AG09309 (cell line): Measurements from ENCODE around the gene TOGARAM2.

Experiments used
- DNase-seq: peaks from one replicate; pipeline ENCODE4 v3.0.0-alpha.2; 2010; ENCODE audit warnings: low read depth
- H3K4me3 ChIP-seq: 2 replicates; pipeline ENCODE4 v1.5.1; 2011; ENCODE audit warnings: mild to moderate bottlenecking, low read depth, low read length, moderate library complexity; ENCODE audit not compliant: control insufficient read depth
- TF ChIP-seq, protein P1 (sequence below): IDR thresholded peaks from 2 replicates; pipeline ENCODE4 v1.5.1; 2011; ENCODE audit warnings: mild to moderate bottlenecking, low read depth, low read length, inconsistent platforms; ENCODE audit not compliant: insufficient read depth, control insufficient read depth; ENCODE audit errors: missing control alignments

The TOGARAM2 gene

DNA sequence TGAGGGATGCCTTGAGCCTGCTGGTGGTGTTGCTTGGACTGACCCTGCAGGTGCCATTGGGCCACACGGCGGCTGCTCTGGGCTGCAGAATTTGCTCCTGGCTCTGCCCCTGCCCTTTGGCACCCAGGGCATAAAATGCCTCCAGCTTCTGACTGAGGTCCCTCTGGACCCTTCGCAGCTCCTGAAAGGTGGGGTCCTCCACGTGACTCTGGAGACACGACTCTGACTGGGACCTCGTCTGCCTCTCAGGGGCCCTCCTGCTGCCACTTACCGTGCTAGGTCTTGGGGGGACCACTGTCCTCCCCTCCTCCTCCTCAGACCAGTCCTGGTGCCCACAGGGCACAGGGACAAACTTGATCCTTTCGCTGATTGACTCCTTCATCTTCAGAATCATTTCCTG lies 91.2 kb downstream of the TOGARAM2 start:
- DNase-seq, result no peak
- TF ChIP-seq, protein P1, sequence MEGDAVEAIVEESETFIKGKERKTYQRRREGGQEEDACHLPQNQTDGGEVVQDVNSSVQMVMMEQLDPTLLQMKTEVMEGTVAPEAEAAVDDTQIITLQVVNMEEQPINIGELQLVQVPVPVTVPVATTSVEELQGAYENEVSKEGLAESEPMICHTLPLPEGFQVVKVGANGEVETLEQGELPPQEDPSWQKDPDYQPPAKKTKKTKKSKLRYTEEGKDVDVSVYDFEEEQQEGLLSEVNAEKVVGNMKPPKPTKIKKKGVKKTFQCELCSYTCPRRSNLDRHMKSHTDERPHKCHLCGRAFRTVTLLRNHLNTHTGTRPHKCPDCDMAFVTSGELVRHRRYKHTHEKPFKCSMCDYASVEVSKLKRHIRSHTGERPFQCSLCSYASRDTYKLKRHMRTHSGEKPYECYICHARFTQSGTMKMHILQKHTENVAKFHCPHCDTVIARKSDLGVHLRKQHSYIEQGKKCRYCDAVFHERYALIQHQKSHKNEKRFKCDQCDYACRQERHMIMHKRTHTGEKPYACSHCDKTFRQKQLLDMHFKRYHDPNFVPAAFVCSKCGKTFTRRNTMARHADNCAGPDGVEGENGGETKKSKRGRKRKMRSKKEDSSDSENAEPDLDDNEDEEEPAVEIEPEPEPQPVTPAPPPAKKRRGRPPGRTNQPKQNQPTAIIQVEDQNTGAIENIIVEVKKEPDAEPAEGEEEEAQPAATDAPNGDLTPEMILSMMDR, result no peak
- H3K4me3 ChIP-seq, result no peak overlapping the region

DNA sequence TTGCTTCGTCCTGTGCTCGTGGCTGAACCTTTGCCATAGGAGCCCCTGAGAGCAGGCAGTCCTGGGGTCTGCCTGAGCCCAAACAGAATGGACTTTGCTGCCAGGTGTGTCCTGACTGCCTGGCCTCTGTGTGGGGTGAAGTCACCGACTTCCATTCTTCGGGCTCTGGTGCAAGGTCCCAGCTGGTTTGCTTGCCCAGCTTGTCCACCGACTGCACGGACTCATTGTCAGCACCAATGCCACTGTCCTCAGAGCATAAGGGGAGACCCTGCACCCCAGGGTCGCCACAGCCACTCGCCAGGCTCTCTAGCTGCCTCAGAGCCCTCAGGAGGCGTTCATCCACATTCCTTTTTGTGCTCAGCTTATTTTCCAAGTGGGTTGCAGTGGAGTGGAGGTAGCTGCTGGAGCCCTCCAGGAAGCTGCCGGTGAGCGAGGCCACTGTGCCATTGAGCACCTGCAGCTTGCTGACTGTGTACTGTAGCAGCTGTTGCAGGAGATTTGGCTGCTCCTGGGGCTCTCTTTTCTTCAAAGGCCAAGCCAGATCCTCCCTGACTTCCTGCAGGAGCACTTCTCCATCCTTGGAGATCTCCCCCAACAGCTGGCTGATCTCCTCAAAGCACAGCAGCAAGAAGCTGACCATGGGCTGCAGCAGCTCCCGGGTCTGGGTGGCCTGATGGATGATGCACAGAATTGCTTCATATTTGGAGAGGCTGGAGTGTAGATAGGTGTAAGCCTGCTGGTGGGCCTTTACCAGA lies 92.0 kb downstream of the TOGARAM2 start:
- TF ChIP-seq, protein P1, result no peak
- DNase-seq, result no peak
- H3K4me3 ChIP-seq, result no peak overlapping the region

DNA sequence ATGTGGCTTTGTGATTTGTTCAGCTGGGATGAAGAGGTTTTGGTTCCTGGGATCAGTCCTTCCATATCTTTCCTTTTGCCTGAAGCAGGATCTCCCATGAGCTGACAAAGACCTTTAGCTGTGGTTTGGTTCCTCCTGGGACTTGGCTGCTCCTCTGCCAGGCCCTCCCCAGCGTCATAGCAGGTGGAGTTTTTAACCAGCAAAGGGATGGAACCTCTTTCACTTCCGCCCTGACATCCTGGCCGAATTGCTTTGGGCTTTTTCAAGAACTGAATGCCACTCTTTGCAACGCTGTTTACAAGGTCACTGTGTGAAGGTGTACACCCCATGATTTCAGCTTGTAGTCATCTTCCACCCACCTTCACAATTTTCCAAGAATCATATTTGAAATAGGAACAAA lies 92.8 kb downstream of the TOGARAM2 start:
- no peak for DNase-seq
- no peak overlapping the region for H3K4me3 ChIP-seq
- TF ChIP-seq, protein P1, result no peak

DNA sequence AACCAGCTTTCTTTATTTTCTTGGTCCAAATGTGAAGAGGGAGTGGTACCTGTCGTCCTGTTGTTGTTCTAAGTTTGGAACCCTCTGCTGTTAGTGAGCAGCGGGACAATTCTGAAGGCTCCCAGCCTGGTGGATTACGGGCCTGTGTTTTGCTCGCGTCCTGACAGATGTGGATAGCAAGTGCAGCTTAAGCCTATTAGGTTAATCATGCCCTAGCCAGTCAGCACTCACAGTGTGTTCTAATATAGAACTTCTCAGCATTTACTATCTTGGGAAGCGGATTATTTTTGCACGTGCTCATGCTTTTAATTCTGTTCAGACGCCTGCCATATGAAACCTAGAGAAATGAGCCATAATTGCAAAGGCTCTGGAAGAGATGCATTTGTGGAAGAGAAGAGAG lies 93.3 kb downstream of the TOGARAM2 start, which contains the start of gene PCARE:
PCARE (minus strand) TSS at position 113 of the 400 bp plus-strand sequence. CDS start 262 bp downstream, outside the sequence.
- H3K4me3 ChIP-seq, result no peak within 1 kb of the TSS
- TF ChIP-seq, protein P1, result no peak
- no peak for DNase-seq

DNA sequence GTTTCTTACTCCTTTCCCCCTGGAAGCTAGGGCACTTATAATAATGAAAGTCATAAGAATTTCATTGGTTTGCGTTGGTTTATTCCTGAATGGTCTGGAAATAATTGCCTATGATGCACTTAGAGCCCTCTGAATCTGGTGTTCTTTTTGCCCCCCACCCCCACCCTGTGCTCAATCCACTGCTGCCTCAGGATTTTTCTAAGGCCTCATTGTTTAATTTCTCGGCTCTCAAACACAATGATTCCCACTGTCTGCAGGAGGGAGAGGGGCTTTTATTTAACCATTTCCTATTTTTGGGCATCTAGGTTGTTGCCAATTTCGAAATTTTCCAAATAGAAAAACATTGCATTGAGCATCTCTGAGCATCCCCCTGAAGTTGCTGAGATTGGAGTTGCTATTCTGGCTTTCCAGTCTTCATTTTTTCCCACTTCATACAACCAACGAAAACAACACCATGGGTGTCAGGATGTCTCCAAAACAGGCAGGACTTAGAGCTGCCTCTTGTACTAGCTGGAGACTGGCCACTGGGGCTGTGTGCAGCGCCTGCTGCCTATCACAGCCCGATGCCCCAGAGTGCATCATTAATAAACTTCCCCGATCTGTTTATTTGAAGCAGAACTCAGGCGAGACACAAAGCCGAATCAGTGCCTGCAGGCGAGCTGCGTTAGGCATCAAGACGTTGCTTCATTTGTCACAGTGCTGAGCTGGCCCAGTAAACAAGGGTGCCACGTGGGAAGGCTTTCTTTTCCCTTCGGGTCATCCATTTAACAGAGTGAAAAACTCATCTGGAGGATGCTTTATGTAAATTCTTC lies 95.0 kb downstream of the TOGARAM2 start:
- H3K4me3 ChIP-seq, result no peak overlapping the region
- DNase-seq, result no peak

DNA sequence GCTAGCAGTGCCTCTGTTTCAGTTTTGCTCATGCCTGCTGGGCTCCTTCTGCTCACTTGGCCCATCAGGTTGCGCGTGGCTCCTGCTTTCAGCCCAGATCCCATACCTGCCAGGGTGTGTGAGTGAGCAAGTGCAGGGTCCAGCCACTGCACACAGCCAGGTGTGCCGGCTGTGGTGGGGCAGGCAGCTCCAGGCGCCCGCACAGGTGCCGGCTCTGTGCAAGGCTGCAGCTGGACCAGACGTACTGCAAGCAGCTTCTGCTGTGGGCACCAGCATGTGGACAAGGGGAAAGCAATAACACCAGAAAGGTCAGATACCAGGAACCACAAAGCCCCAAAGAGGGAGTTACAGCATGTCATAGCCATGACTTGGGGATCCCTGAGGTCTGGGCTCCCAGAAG lies 98.8 kb downstream of the TOGARAM2 start:
- no peak for DNase-seq
- H3K4me3 ChIP-seq, result no peak overlapping the region
- TF ChIP-seq, protein P1, result no peak

More for the DNA sequence above, 95.0 kb downstream of the TOGARAM2 start:
- TF ChIP-seq, protein P1, result no peak
